DMS79 (cell line): Measurements from ENCODE around the gene USP17L30.
A peak's percentile ranks its signal among the peaks of the same experiment; 100 is the strongest.
"Not testable (repeated sequence)": the region's sequence is repeated elsewhere in the genome, so short reads cannot be mapped to it uniquely, and the experiment has no call there.

ENCODE experiments used
- DNase-seq: peaks from one replicate; lab custom pipeline; 2025; lab: John Stamatoyannopoulos, UW

USP17L30 gene

GRCh38 chr4:9362829-9363228 is at the start of gene USP17L30:
Gene USP17L30 (plus strand): TSS chr4:9363129. CDS start chr4:9363129, 0 bp downstream.
- DNase-seq = not testable (repeated sequence)

- not testable (repeated sequence) for DNase-seq
Observed at GRCh38 chr4:9324191-9324590, 38.7 kb upstream of the USP17L30 start.

- not testable (repeated sequence) for DNase-seq
Observed at GRCh38 chr4:9324865-9325264, 38.1 kb upstream of the USP17L30 start, which contains the start of gene USP17L24. Gene USP17L24 (plus strand): TSS chr4:9325165. CDS start chr4:9325165, 0 bp downstream.

- not testable (repeated sequence) for DNase-seq
Observed at GRCh38 chr4:9329611-9330010, 33.3 kb upstream of the USP17L30 start, which contains the start of gene USP17L25. Gene USP17L25 (plus strand): TSS chr4:9329911. CDS start chr4:9329911, 0 bp downstream.

GRCh38 chr4:9334358-9334757 is 28.6 kb upstream of the USP17L30 start, which contains the start of gene USP17L26:
Gene USP17L26 (plus strand): TSS chr4:9334658. CDS start chr4:9334658, 0 bp downstream.
- not testable (repeated sequence) for DNase-seq

- not testable (repeated sequence) for DNase-seq
Observed at GRCh38 chr4:9339103-9339502, 23.8 kb upstream of the USP17L30 start, which contains the start of gene USP17L5. Gene USP17L5 (plus strand): TSS chr4:9339403. CDS start chr4:9339403, 0 bp downstream.

GRCh38 chr4:9343848-9344247 is 19.1 kb upstream of the USP17L30 start, which contains the start of gene USP17L27:
Gene USP17L27 (plus strand): TSS chr4:9344148. CDS start chr4:9344148, 0 bp downstream.
- not testable (repeated sequence) for DNase-seq

- not testable (repeated sequence) for DNase-seq
Observed at GRCh38 chr4:9348593-9348992, 14.3 kb upstream of the USP17L30 start, which contains the start of gene USP17L28. Gene USP17L28 (plus strand): TSS chr4:9348893. CDS start chr4:9348893, 0 bp downstream.

GRCh38 chr4:9350866-9351265 is 12.1 kb upstream of the USP17L30 start:
- not testable (repeated sequence) for DNase-seq

- DNase-seq = not testable (repeated sequence)
Observed at GRCh38 chr4:9353338-9353737, 9.6 kb upstream of the USP17L30 start, which contains the start of gene USP17L29. Gene USP17L29 (plus strand): TSS chr4:9353638. CDS start chr4:9353638, 0 bp downstream.

GRCh38 chr4:9379881-9380280 is 17.0 kb downstream of the USP17L30 start:
- peak; percentile 3 for DNase-seq

GRCh38 chr4:9381012-9381534 is 18.1 kb downstream of the USP17L30 start:
- not testable (repeated sequence) for DNase-seq

- no peak for DNase-seq
Observed at GRCh38 chr4:9384126-9384525, 21.2 kb downstream of the USP17L30 start.

GRCh38 chr4:9389001-9389400 is 26.1 kb downstream of the USP17L30 start:
- DNase-seq = not testable (repeated sequence)

GRCh38 chr4:9405774-9406173 is 42.8 kb downstream of the USP17L30 start:
- not testable (repeated sequence) for DNase-seq

GRCh38 chr4:9406491-9406890 is 43.6 kb downstream of the USP17L30 start:
- not testable (repeated sequence) for DNase-seq

GRCh38 chr4:9409793-9410192 is 46.9 kb downstream of the USP17L30 start:
- no peak for DNase-seq
